IPS-NIHi7 (cell line): ENCODE measurements around the gene UBXN10.
A peak's percentile ranks its signal among the peaks of the same experiment; 100 is the strongest.

Source experiments
- DNase-seq: peaks from one replicate; pipeline ENCODE4 v3.0.0; 2012; ENCODE audit warnings: mixed read lengths; ENCODE audit errors: extremely low spot score

Gene UBXN10

DNA sequence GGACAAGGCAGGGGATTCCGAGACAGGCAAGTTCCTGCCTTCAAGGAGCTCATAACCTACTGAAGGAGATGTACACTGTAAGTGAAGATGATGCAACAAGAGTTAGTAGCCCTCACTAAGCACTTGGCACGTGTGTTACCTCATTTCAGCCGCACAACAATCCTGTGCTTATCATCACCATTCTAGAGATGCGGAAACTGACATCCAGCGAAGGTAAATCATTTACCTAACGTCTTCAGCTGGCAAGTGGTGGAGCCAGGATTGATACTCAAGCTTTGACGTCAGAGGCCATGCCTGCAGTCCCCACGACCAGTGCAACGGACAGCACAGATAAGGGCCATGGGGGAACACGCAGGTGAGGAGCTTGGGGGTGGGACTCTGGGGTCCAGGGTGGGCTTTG, 2.9 kb upstream of the UBXN10 start:
- no peak for DNase-seq

GRCh38 chr1:20183616-20184271, 2.2 kb upstream of the UBXN10 start:
- DNase-seq, result no peak

DNA sequence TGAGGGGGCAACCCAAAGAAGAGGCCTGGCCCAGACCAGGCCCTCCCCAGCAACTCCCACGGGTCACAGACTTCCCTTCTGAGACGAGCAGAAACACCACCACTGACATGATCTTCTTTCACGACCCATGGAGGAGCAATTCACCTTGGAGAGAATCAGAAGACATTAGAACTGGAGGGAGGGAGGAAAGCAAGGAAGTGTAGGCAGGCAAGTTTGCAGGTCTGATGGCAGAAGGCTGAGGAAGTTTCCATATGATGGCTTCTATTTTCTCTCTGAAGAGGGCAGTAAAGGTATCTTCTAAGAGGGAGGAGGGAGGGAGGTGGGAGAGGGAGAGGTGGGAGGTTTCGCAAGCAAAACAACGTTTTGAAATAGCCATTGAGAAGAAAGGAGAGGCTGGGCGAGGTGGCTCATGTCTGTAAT, 1.4 kb upstream of the UBXN10 start:
- no peak for DNase-seq

DNA sequence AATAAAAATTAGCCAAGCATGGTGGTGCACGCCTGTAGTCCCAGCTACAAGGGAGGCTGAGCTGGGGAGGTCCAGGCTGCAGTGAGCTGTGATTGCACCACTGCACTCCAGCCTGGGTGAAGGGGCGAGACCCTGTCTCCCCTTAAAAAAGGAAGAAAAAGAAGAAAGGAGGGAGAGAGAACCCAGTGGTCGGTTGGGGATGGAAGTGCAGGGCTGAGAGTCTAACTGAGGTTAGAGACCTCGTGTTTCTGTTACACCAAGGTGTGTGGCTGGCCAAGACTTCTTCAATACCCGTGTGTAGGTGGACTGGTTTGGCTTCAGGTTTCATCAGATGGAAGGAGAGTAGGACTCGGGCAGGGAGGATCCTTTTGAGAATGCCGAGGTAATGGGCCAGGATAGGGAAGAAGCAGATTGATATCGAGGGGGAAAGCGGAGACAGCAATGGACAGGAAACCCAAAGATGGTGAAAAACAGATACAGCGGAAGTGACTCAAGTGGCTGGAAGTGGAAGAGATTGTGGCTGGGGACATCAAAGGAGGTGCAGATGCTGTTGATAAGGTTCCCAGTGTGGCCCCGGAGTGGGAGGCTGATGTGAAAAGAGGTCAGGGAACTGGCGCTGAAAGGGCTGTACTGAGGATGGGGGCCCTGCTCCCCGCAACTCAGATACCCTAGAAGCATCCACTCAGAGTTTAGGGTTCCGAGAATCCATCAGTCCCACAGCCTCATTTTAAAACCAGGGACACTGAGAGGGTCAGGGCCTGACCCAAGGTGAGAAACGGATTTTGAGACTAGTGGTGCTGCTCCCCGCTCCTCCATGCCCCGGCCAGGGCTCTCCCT, 681 bp upstream of the UBXN10 start:
- DNase-seq, result no peak

- no peak for DNase-seq
Observed at GRCh38 chr1:20187103-20187812, 1.4 kb downstream of the UBXN10 start.

DNA sequence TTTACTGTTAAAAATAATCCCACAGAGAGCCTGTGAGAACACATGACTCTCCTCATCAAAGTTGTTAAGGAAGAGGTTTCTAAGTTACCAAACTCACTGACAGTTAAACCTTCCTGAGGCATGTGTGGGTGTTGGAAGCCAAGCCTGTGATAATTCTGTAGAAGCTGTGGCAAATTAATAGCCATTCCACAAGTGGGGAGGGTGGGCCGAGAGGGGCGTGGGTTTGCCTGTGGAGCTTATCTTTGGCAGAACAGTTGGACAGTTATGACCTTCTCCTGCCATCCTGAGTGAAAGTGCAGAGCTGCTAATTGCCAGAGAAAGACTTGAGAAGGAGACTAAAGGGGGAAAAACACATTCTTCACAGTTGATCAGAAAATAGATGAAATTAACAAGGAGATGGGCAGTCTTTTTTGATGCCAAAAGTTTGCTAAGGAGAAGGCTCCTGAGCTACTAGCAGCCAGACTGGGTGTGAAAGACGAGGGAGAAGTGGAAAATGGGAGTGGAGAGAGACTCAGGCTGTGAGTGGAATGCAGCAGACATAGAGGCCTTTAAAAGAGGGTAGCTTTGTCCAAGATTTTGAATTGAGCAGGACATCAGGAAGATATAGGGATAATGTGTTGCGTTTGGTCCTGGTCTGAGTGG, 2.0 kb downstream of the UBXN10 start:
- DNase-seq, result no peak

DNA sequence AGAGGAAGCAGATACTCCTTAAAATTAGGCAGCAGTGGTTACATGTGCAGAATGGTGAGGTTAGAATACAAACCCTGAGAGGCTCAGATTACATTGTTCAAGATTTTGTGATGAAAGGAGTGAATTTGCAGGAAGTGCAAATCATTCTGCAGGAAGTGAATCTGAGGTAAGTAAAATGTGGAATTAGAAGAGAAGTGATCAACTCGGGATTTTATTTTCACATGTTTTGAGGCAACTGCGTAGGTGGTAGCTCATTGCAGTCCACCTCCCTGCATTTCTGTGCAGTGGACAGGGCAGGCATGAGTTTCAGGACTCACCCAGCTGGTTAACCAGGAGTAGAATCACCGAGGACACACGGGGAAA, 2.5 kb downstream of the UBXN10 start:
- no peak for DNase-seq

DNA sequence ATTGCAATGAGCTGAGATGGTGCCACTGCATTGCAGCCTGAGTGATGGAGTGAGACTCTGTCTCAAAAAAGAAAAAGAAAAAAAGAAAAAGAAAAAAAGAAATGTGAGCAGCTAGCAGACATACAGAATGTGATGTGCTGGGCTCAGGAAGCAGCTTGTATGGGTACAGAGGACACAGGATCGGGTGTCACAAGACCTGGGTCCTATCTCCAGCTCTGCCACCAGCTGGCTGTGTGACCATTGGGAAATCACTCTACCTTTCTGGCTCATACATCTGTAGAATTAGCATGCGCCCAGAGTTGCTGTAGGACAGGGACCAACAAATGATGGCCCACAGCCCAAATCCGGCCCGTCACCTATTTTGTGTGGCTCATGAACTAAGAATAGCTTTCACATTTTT, 3.8 kb downstream of the UBXN10 start:
- DNase-seq, result no peak

DNA sequence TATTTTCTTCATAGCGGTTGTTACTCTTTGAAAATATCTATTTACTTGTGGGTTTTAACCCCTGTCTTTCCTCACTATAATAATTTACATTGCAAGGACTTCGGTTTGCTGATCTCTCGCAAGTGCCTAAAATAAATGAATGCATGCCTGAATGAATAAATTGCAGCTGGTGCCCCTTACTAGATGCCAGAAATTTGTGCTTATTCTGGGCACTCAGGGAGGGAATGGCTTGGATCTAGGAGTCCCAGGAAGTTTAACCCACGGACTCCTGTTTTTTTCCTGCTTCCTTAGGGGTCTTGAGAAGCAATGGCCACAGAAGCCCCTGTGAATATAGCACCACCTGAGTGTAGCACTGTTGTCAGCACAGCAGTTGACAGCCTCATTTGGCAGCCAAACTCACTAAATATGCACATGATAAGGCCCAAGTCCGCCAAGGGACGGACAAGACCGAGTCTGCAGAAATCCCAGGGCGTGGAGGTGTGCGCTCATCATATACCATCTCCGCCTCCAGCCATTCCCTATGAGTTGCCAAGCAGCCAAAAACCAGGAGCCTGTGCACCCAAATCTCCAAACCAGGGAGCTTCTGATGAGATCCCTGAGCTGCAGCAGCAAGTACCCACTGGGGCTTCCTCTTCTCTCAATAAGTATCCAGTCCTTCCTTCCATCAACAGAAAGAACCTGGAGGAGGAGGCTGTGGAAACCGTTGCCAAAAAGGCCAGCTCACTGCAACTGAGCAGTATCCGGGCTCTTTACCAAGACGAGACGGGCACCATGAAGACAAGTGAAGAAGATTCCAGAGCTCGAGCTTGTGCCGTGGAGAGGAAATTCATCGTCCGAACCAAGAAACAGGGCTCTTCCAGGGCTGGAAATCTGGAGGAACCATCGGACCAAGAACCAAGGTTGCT, 4.6 kb downstream of the UBXN10 start:
- no peak for DNase-seq

DNA sequence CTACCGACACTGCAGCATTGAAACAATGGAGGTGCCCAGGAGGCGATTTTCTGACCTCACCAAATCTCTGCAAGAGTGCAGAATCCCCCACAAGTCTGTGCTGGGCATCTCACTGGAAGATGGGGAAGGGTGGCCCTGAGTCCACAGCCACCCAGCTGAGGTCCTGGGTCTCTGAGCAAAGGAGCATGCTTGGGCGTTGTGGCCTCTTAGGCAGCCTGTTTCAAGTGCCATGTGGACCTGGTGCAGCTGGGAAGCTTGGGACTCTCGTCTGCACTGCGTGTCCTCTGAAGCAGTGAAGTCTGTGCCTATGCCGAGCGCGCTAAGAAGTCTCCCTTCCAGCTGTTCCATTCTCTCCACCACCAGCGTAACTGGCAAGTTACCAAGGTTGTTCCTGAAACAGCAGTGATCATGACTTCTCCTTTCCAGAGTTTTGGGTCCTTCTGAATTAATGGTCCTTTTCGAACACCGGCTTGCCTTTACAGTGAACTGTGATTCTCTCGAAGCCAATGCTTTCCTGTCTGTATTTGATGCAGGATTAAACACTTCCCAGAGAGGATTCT, 5.5 kb downstream of the UBXN10 start:
- DNase-seq, result no peak

GRCh38 chr1:20192364-20192763, 6.5 kb downstream of the UBXN10 start:
- DNase-seq, result no peak

GRCh38 chr1:20192871-20193411, 7.0 kb downstream of the UBXN10 start:
- DNase-seq, result no peak

- DNase-seq, result no peak
Observed at GRCh38 chr1:20194224-20194623, 8.3 kb downstream of the UBXN10 start.

- peak; percentile 80 for DNase-seq
Observed at GRCh38 chr1:20194757-20195461, 9.0 kb downstream of the UBXN10 start.

GRCh38 chr1:20195462-20195780, 9.5 kb downstream of the UBXN10 start:
- DNase-seq, result no peak

GRCh38 chr1:20197329-20197791, 11.5 kb downstream of the UBXN10 start:
- no peak for DNase-seq

DNA sequence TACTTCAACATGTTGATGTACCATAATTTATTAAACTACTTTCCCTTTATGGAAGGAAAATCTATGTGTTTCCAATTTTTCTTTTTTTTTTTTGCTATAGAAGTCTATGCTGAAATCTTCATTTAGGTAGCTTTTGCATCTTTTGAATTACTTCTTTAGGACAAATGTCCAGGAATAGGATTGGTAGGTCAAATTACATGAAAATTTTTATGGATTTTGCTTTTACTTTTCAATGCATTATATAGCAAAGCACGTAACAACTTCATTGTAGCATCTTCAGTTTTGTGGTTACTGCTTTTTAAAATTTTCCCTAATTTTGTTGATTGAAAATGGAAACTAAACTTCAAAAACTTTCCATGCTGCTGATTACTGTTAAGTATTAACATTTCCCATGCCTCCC, 12.4 kb downstream of the UBXN10 start:
- no peak for DNase-seq

DNA sequence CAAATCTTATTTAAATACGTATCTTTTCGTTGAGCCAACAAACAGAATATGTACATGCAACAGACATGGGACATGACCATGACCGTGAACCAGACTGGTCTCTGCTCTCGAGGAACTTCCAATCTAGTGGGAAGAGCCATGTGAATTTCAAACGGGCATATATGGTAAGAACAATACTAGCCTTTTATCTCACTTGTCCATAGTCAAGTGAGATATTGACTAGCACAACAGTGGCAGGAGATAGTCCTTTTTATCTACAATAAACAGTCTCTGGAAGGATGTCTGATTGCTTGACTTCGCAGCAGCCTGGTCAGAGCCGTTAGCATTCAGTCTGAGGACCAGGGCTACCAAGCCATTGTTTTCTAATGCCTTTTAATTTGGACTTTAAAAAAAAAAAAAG, 13.0 kb downstream of the UBXN10 start:
- DNase-seq, result no peak

DNA sequence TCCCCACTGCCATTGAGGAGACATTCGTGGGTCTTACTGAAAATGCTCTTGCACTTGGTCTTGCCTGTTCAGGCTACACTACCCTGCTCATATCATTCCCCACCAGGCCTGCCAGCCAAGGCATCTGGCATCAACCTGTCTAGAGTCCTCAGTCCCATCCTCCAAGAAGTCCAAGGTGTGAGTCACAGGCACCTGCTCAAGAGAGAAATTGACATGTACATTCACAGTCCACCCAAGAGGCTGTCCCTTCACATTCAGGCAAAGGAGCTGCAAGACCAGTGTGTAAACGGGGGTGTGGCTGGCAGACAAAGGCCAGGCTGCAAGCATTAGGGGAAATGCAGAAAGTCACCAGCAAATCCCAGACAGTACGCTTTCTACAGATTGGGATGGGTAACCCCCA, 13.5 kb downstream of the UBXN10 start:
- DNase-seq, result no peak

DNA sequence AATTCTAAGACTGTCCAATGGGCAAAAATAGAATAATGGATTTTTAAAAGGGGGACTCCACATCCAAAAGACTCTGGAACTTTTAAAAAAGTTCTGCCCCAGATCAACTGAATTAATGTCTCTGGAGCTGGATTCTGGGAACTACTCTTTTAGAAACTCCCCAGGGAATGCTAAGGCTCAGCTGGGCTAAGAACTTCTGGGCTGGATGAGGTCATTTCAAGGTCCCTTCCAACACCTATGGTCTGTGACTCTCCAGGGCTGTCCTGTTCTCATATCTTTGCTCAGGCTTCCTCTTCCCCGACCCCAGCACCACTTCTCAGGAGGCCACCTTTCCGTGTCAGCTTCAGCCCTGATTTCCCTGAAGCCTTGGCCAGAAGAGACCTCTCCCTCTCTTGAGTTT, 13.9 kb downstream of the UBXN10 start:
- DNase-seq, result no peak
